Mesendoderm (in vitro differentiated cells): Measurements from ENCODE around the gene NEMP2.

Experiments
- DNase-seq: peaks from one replicate; pipeline ENCODE4 v3.0.0; 2013
- H2AK5ac ChIP-seq: 2 replicates; pipeline ENCODE4 v1.6.1; 2013; ENCODE audit warnings: low read length, inconsistent platforms
- H2BK120ac ChIP-seq: 2 replicates; pipeline ENCODE4 v1.6.1; 2013; ENCODE audit warnings: low read depth, mild to moderate bottlenecking, low read length, moderate library complexity, mixed read lengths
- H2BK15ac ChIP-seq: replicated peaks from 2 replicates; pipeline ENCODE4 v1.6.1; 2013; ENCODE audit warnings: low read depth, mild to moderate bottlenecking, moderate library complexity
- H2BK5ac ChIP-seq: 2 replicates; pipeline ENCODE4 v1.6.1; 2013; ENCODE audit warnings: low read length, inconsistent platforms
- H3K18ac ChIP-seq: 2 replicates; pipeline ENCODE4 v1.6.1; 2013; ENCODE audit warnings: mild to moderate bottlenecking, low read length, mixed read lengths
- H3K23ac ChIP-seq: one replicate; pipeline ENCODE4 v1.6.1; 2013; ENCODE audit warnings: low read length
- H3K27ac ChIP-seq: 2 replicates; pipeline ENCODE4 v1.5.1; 2013; ENCODE audit warnings: low read depth, mild to moderate bottlenecking, inconsistent platforms, low read length, moderate library complexity
- H3K27me3 ChIP-seq: 2 replicates; pipeline ENCODE4 v1.6.1; 2013; ENCODE audit warnings: low read length, control low read depth, mild to moderate bottlenecking, inconsistent platforms; ENCODE audit not compliant: insufficient read depth, poor library complexity
- H3K36me3 ChIP-seq: 2 replicates; pipeline ENCODE4 v1.6.1; 2013; ENCODE audit warnings: low read length, inconsistent platforms; ENCODE audit not compliant: control insufficient read depth, insufficient read depth
- H3K4ac ChIP-seq: one replicate; pipeline ENCODE4 v1.6.1; 2013; ENCODE audit warnings: low read depth, mild to moderate bottlenecking, low read length, moderate library complexity
- H3K4me1 ChIP-seq: 2 replicates; pipeline ENCODE4 v1.6.1; 2013; ENCODE audit warnings: low read depth, low read length, inconsistent platforms; ENCODE audit not compliant: control insufficient read depth
- H3K4me2 ChIP-seq: 2 replicates; pipeline ENCODE4 v1.6.1; 2013; ENCODE audit warnings: low read length
- H3K4me3 ChIP-seq: 2 replicates; pipeline ENCODE4 v1.5.1; 2013; ENCODE audit warnings: mild to moderate bottlenecking, low read length
- H3K56ac ChIP-seq: one replicate; pipeline ENCODE4 v1.6.1; 2013; ENCODE audit warnings: low read length
- H3K79me1 ChIP-seq: 2 replicates; pipeline ENCODE4 v1.6.1; 2013; ENCODE audit warnings: low read length, inconsistent platforms
- H3K79me2 ChIP-seq: 2 replicates; pipeline ENCODE4 v1.6.1; 2013; ENCODE audit warnings: mild to moderate bottlenecking, low read length; ENCODE audit not compliant: control insufficient read depth, insufficient read depth
- H3K9ac ChIP-seq: 2 replicates; pipeline ENCODE4 v1.6.1; 2013; ENCODE audit warnings: low read length, inconsistent platforms
- H4K5ac ChIP-seq: one replicate; pipeline ENCODE4 v1.6.1; 2013; ENCODE audit warnings: low read length
- H4K8ac ChIP-seq: one replicate; pipeline ENCODE4 v1.6.1; 2013; ENCODE audit warnings: low read depth, mild to moderate bottlenecking, control low read depth, low read length, moderate library complexity
- WGBS: extraction: QIAGEN DNeasy Blood & Tissue Kit; methylation state at CpG from one replicate; pipeline ENCODE4 v1.1.7; 2013; ENCODE audit warnings: low lambda C conversion rate, missing lambda C conversion rate; ENCODE audit not compliant: insufficient coverage; ENCODE audit errors: extremely low coverage; 5-methylcytosine and 5-hydroxymethylcytosine counted together

The NEMP2 gene

DNA sequence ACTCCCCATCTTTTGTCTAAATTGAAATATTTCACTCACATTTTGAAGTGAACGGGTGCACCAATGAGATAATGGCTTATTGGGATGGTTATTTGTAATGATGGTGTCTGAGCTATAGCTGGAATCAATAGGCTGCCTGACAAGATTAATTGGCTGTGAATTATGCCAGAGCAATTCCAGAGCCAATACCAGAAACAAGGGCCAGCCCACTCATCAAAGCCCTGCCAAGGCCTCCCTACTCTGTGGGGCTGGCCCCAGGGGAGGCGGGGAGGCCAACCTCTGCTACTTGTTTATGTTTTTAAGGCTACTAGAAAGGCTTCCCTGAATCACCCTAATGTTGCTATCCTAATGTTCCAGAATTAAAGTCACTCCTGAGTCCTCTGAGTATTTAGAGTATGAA, 29.1 kb upstream of the NEMP2 start:
- no peaks in the 10 kb centered on the region for H3K4me1 ChIP-seq
- no peak overlapping the region for H3K9ac ChIP-seq
- no peak overlapping the region for H3K4me2 ChIP-seq
- H2BK15ac ChIP-seq: no peak overlapping the region
- no peak overlapping the region for H3K18ac ChIP-seq
- H3K79me1 ChIP-seq: no peaks in the 10 kb centered on the region
- no peaks in the 10 kb centered on the region for H3K36me3 ChIP-seq
- no peak for DNase-seq
- no peaks in the 10 kb centered on the region for H3K27me3 ChIP-seq
- H3K4me3 ChIP-seq: no peak overlapping the region
- no peak overlapping the region for H2AK5ac ChIP-seq
- no peak overlapping the region for H4K8ac ChIP-seq
- no peak overlapping the region for H3K56ac ChIP-seq
- H2BK120ac ChIP-seq: no peak overlapping the region
- no peak overlapping the region for H4K5ac ChIP-seq
- H3K79me2 ChIP-seq: no peaks in the 10 kb centered on the region
- H3K27ac ChIP-seq: no peak overlapping the region
- no peak overlapping the region for H3K4ac ChIP-seq
- no peak overlapping the region for H2BK5ac ChIP-seq
- no peak overlapping the region for H3K23ac ChIP-seq
- no CpG with 5 or more reads among the region's 2 CpGs for WGBS

DNA sequence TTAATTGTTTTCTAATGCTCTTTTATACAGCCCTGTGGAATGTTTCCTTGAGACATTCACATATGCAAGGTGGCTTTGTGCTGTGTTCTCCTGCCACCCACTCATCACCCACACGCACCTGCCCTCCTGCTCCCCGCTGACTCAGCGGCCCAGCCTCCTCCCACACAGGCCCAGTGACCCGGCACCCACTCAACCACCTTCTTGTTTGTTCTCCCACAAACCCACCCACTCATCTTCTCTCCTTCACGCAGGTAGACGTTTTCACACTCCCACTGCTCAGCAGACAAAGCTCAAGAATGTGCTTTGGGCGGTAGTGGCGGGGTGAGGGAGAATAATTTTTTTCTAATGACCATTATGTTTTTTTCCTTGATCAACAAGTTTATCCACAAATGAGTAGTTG, 28.6 kb upstream of the NEMP2 start:
- no peaks in the 10 kb centered on the region for H3K27me3 ChIP-seq
- H3K4ac ChIP-seq: no peak overlapping the region
- H2BK120ac ChIP-seq: no peak overlapping the region
- no peak overlapping the region for H4K8ac ChIP-seq
- H3K79me1 ChIP-seq: no peaks in the 10 kb centered on the region
- WGBS: no CpG with 5 or more reads among the region's 8 CpGs
- H3K4me1 ChIP-seq: no peaks in the 10 kb centered on the region
- H3K79me2 ChIP-seq: no peaks in the 10 kb centered on the region
- no peak overlapping the region for H2AK5ac ChIP-seq
- no peaks in the 10 kb centered on the region for H3K36me3 ChIP-seq
- H3K4me2 ChIP-seq: no peak overlapping the region
- no peak overlapping the region for H2BK5ac ChIP-seq
- H2BK15ac ChIP-seq: no peak overlapping the region
- no peak overlapping the region for H3K4me3 ChIP-seq
- H3K9ac ChIP-seq: no peak overlapping the region
- H3K18ac ChIP-seq: no peak overlapping the region
- no peak for DNase-seq
- H3K56ac ChIP-seq: no peak overlapping the region
- H3K23ac ChIP-seq: no peak overlapping the region
- H3K27ac ChIP-seq: no peak overlapping the region
- H4K5ac ChIP-seq: no peak overlapping the region

DNA sequence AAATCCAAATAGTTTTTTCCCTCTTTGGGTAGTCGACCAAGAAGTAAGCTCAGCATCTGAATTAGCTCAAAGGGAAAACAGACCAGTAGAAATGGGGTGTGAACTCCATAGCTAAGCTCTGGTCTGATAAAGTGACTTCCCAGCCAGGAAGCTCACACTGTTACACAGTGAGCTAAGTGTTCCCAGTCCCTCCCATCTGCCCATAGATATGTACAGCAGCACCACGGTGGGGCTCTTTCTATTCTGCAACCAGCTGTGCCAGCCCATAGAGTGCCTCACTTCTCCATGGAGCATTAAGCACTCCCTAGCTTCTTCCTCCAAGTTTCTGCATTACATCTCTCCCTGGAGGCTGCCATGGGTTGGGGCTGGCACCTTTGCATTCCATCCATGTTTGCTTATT, 27.6 kb upstream of the NEMP2 start:
- no peak overlapping the region for H2BK15ac ChIP-seq
- no peaks in the 10 kb centered on the region for H3K27me3 ChIP-seq
- H2BK120ac ChIP-seq: no peak overlapping the region
- no peaks in the 10 kb centered on the region for H3K4me1 ChIP-seq
- H3K4ac ChIP-seq: no peak overlapping the region
- no peak overlapping the region for H3K56ac ChIP-seq
- no peak overlapping the region for H2BK5ac ChIP-seq
- no peak overlapping the region for H3K23ac ChIP-seq
- no peak overlapping the region for H2AK5ac ChIP-seq
- peak; percentile 58 for DNase-seq
- H3K4me2 ChIP-seq: no peak overlapping the region
- no peak overlapping the region for H3K9ac ChIP-seq
- WGBS: no CpG with 5 or more reads among the region's 2 CpGs
- H3K27ac ChIP-seq: no peak overlapping the region
- no peak overlapping the region for H4K8ac ChIP-seq
- no peaks in the 10 kb centered on the region for H3K36me3 ChIP-seq
- no peak overlapping the region for H3K18ac ChIP-seq
- no peaks in the 10 kb centered on the region for H3K79me1 ChIP-seq
- H3K4me3 ChIP-seq: no peak overlapping the region
- no peak overlapping the region for H4K5ac ChIP-seq
- no peaks in the 10 kb centered on the region for H3K79me2 ChIP-seq

DNA sequence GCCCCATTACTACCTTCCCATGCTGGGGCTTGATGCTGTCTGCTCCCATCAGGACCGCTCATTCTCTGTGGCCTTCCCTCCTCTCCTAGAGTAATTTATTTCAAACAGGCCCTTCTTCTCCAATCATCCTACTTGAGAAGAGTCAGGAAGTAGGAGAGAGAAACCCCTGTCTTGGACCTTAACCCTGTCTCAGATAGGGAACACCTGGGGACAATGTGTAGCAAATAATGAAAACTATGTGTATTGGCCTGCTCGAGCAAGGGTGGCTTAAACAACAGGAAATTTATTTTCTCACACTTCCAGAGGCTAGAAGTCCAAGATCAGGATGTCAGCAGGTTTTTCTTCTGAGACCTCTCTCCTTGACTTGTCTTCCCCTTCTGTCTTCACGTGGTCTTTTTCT, 26.6 kb upstream of the NEMP2 start:
- Histone ChIP-seq H2BK5ac (no peak overlapping the region), H3K9ac (no peak overlapping the region), H2BK15ac (no peak overlapping the region), H3K27me3 (no peaks in the 10 kb centered on the region), H3K23ac (no peak overlapping the region), H3K4ac (no peak overlapping the region), H4K8ac (no peak overlapping the region), H3K56ac (no peak overlapping the region), H3K36me3 (no peaks in the 10 kb centered on the region), H3K4me1 (no peaks in the 10 kb centered on the region), H3K79me2 (no peaks in the 10 kb centered on the region), H2AK5ac (no peak overlapping the region), H3K79me1 (no peaks in the 10 kb centered on the region), H4K5ac (no peak overlapping the region), H3K27ac (no peak overlapping the region), H2BK120ac (no peak overlapping the region), H3K18ac (no peak overlapping the region), H3K4me2 (no peak overlapping the region), H3K4me3 (no peak overlapping the region)
- WGBS: no CpG with 5 or more reads among the region's 3 CpGs
- DNase-seq: peak; percentile 23

DNA sequence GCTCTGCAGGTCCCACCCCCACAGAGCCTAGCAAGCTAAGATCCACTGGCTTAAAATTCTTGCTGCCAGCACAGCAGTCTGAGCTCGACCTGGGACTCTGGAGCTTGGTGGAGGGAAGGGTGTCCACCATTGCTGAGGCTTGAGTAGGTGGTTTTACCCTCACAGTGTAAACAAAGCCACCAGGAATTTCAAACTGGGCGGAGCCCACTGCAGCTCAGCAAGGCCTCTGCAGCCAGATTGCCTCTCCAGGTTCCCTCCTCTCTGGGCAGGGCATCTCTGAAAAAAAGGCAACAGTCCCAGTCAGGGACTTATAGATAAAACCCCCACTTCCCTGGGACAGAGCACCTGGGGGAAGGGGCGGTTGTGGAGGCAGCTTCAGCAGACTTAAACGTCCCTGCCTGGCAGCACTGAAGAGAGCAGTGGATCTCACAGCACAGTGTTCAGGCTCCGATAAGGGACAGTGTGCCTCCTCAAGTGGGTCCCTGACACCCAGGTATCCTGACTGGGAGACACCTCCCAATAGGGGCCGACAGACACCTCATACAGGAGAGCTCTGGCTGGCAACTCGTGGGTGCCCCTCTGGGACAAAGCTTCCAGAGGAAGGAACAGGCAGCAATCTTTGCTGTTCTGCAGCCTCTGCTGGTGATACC, 20.0 kb upstream of the NEMP2 start:
- H3K27ac ChIP-seq: no peak overlapping the region
- WGBS: no CpG with 5 or more reads among the region's 7 CpGs

DNA sequence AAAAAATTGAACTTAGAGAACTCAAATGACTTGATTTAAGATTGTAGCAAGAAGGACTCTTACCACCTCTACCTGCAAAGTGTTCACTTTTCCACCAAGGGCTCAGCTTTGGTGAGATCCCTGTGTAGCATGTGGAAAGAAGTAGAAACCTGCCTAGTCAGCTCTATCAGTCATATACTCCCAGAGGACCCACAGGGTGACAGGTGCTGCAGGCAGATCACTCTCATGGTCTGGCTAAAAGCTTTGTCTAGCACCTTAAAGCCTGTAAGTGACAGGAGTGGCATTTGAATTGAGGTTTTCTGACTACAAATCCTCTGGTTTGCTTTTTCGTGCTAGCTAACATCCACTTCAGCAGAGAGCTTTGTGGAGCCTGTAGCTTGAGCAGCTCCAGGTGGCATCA, 18.7 kb upstream of the NEMP2 start:
- Histone ChIP-seq H3K4ac (no peak overlapping the region), H3K4me2 (no peak overlapping the region), H4K5ac (no peak overlapping the region), H3K18ac (no peak overlapping the region), H2BK120ac (no peak overlapping the region), H3K79me1 (no peaks in the 10 kb centered on the region), H2BK5ac (no peak overlapping the region), H3K56ac (no peak overlapping the region), H3K27me3 (no peaks in the 10 kb centered on the region), H3K23ac (no peak overlapping the region), H3K4me3 (no peak overlapping the region), H3K79me2 (no peaks in the 10 kb centered on the region), H3K36me3 (no peaks in the 10 kb centered on the region), H4K8ac (no peak overlapping the region), H3K4me1 (no peaks in the 10 kb centered on the region), H3K9ac (no peak overlapping the region), H3K27ac (no peak overlapping the region), H2AK5ac (no peak overlapping the region), H2BK15ac (no peak overlapping the region)
- no CpG with 5 or more reads among the region's 1 CpG for WGBS
- DNase-seq: no peak

More for the DNA sequence above, 20.0 kb upstream of the NEMP2 start:
- no peak overlapping the region for H2BK15ac ChIP-seq
- DNase-seq: peak; percentile 62
- no peak overlapping the region for H2BK120ac ChIP-seq
- H2BK5ac ChIP-seq: no peak overlapping the region
- H3K79me1 ChIP-seq: no peaks in the 10 kb centered on the region
- no peaks in the 10 kb centered on the region for H3K4me1 ChIP-seq
- H3K4me3 ChIP-seq: no peak overlapping the region
- H3K23ac ChIP-seq: no peak overlapping the region
- no peak overlapping the region for H3K4me2 ChIP-seq
- H4K5ac ChIP-seq: no peak overlapping the region
- H3K9ac ChIP-seq: no peak overlapping the region
- H4K8ac ChIP-seq: no peak overlapping the region
- H3K18ac ChIP-seq: no peak overlapping the region
- H3K4ac ChIP-seq: no peak overlapping the region
- H3K36me3 ChIP-seq: no peaks in the 10 kb centered on the region
- no peaks in the 10 kb centered on the region for H3K27me3 ChIP-seq
- H2AK5ac ChIP-seq: no peak overlapping the region
- no peak overlapping the region for H3K56ac ChIP-seq
- no peaks in the 10 kb centered on the region for H3K79me2 ChIP-seq
